Fibroblast of peridontal ligament (primary cell): Measurements from ENCODE around the gene PHLDB2.

Experiments used
- DNase-seq: peaks from one replicate; pipeline ENCODE4 v3.0.0-alpha.2; 2010; ENCODE audit errors: extremely low read depth

The PHLDB2 gene

DNA sequence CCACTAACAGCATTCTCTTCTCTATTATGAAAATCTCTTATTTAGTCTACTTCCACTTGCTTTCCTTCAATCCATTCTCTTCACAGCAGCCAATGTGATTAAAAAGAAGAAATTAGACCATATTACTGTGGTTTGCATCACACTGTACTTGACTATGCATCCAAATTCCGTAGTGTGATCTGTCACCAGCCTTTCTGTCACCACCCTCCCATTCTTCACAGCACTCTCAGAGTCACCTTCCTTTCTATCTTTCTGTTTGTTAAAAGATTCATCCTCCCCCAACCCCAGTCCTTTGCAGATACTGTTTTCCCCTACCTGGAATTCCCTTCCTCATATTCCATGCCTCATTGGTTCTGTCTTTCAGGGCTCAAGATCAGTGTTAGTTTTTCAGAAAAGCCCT lies 64.7 kb downstream of the PHLDB2 start:
- DNase-seq, result no peak

DNA sequence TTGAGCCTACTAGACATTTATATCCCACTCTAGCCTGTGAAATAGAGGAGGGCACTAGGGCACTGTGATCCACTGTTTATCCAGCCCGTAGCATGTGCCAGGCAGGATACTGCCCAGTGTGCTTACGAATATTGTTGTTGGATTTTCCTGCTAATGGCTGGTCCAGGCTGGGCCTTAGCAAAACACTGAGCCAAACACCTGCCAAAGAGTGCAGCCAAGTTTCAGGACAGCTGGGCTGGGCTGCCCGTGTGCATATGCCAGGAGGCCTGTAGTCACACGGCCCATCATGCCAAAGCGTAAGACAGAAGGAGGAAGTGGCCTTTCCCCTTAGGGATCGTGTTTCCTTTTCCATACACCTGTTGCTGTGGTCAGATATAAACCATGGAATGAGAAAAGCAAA lies 65.2 kb downstream of the PHLDB2 start:
- no peak for DNase-seq

- no peak for DNase-seq
These were observed 67.2 kb downstream of the PHLDB2 start for GRCh38 chr3:111926266-111926676.

DNA sequence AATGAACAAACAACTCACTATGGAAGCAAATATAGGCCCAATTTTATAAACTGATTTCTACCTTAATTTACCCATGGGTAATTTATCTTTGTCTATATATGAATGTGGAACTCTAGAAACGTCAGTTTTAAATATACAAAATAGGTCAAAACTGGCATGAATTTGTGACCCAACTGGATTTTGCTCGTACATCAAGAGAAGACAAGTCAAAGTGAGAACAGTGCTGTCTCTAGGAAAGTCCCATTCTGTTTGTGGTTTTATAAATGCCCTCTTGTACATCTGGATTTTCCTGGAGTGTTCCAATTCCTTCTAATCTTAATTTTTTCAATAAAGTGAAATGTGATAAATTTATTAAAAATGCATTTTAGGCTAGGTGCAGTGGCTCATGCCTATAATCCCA lies 69.5 kb downstream of the PHLDB2 start:
- DNase-seq, result no peak

- DNase-seq, result no peak
These were observed 70.4 kb downstream of the PHLDB2 start for GRCh38 chr3:111929484-111929883.

GRCh38 chr3:111932946-111933345 lies 73.9 kb downstream of the PHLDB2 start:
- DNase-seq, result no peak

GRCh38 chr3:111936191-111936841 lies 77.3 kb downstream of the PHLDB2 start:
- peak; percentile 79 for DNase-seq

DNA sequence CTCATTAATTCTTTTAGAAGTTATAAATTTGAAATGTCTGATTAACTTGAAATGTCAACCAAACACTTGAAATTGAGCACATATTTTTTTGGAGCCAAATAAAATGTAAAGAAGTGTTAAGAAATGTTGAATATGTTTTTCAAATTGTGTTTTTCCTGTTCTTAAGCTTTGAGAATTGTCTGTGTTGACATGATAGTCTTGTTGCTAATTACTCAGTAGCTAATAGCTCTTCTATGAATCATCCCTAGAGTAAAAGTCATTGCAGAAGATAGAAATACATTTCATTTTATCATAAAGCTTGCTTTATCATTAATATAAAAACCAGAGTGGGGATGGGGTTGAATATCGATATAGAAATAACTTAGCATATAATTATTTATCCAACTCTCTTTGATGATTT lies 77.9 kb downstream of the PHLDB2 start:
- DNase-seq, result peak; percentile 21

DNA sequence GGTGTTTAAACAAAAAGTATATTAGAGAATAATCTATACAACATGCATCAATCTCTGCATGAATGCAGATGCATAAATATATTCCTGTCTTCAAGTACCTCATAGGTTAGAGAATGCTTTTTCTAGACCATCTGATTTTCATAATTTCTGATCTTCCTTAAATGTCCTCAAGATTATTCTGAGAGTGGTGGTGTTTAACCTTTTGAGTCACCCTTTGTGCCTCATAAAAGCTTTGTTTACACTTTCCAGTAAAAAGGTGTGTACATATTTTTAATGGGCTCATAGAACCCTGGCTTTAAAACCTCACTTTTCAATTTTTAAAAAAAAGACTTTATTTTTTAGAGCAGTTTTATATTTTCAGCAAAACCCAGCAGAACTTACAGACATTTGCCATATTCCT lies 78.8 kb downstream of the PHLDB2 start:
- no peak for DNase-seq

- DNase-seq, result no peak
These were observed 80.8 kb downstream of the PHLDB2 start for GRCh38 chr3:111939873-111940272.

- no peak for DNase-seq
These were observed 84.5 kb downstream of the PHLDB2 start for GRCh38 chr3:111943533-111943932.

GRCh38 chr3:111944372-111944771 lies 85.3 kb downstream of the PHLDB2 start:
- no peak for DNase-seq

DNA sequence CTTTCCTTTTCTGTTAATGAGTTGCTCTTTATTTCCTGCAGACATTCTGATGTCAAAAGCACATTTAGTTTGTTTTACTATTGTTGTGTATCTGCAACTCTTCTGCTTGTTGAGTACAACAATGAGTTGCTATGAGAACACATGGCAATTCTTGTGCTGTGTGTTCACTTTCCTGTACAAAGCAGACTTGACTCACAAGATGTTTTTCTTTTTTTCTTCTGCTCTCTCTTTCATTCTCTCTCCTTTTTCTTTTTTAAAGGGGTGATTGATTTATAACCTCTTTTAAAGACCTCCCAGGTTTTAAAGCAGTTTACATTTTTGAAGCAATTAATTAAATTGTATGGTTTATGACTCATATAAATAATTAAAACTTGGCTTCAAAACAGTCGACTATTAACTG lies 88.2 kb downstream of the PHLDB2 start:
- DNase-seq, result peak; percentile 25

- no peak for DNase-seq
These were observed 89.7 kb downstream of the PHLDB2 start for GRCh38 chr3:111948786-111949185.

DNA sequence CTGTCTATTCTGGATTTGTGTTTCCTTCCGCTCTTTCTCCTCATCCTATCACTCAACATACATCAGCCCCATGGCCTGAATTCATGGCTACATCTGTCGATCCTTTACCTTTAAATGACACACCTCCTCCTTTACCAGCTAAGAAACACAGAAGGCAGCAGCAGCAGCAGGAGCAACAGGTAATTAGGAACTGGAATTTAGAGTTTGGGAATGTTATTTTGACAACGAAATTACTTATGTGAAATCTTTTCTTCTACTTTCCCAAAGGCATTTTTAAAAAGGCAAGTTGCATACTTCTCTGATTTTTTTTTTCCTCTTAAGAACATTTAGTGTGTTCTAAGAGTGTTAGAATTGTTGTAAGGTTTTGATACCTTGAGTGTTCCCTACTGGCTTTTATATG lies 90.6 kb downstream of the PHLDB2 start:
- no peak for DNase-seq

DNA sequence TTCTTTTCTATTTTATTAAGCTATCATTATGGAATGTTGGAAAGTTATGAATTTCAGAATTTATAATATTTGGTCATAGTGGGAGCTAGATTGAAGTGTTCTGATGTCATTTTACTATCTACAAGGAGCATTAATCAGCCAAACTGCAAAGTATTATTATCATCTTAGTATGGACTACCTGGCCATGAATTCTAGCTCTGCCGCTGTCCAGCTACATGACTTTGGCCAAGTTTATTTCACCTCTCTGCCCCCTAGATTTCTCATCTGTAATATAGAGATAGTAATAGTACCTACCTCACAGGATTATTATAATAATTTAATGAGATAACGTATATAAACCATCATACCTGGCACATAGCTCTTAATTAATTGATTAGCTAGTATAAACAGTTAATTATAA lies 92.0 kb downstream of the PHLDB2 start:
- no peak for DNase-seq

- no peak for DNase-seq
These were observed 93.0 kb downstream of the PHLDB2 start for GRCh38 chr3:111952086-111952485.

GRCh38 chr3:111952866-111953450 lies 93.9 kb downstream of the PHLDB2 start:
- no peak for DNase-seq

GRCh38 chr3:111954228-111954990 lies 95.3 kb downstream of the PHLDB2 start:
- peak; percentile 98 for DNase-seq

DNA sequence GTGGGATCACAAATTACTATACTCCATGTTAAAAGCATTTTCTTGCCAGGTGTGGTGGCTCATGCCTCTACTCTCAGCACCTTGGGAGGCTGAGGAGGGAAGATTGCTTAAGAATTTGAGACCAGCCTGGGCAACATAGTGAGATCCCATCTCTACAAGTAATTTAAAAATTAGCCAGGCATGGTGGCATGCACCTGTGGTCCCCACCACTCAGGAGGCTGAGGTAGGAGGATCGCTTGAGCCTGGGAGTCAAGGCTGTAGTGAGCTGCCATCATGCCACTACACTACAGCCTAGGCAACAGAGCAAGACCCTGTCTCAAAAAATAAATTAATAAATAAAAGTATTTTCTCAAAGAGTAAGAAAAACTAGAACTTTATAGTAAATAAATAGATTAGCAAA lies 96.8 kb downstream of the PHLDB2 start:
- no peak for DNase-seq

DNA sequence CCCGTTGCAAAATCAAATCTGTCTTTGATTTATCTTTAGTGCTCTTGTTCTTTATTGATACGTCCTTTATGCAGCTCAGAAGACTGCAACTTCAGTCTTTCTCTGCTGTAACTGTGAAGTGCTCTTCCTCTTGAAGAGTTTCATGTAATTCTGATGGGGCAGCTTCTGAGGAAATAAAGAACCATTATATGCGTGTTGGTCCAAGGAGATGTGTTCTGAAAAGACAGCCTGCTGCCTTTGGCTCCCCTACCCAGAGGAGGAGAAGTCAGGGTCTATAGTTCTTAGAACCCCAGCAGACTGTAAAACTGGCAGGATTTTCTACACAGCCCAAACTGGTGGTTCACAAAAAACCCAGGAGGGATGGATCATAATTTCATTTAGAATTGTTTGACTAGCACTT lies 97.4 kb downstream of the PHLDB2 start:
- no peak for DNase-seq

GRCh38 chr3:111956995-111957734 lies 98.1 kb downstream of the PHLDB2 start:
- no peak for DNase-seq
